RWPE2 (cell line): Measurements from ENCODE around the gene ZDHHC6.

ENCODE experiments used
- ATAC-seq: fragments of 200-7000 bp; cut with Tn5 transposase; 3 replicates; pipeline ENCODE4 v1.9.1; 2021; ENCODE audit warnings: low read depth
- DNase-seq: peaks from one replicate; pipeline ENCODE4 v3.0.0-alpha.2; 2020; ENCODE audit warnings: low spot score
- H3K27ac ChIP-seq: fragments of 450-650 bp; 2 replicates; pipeline ENCODE4 v1.5.1; 2017; ENCODE audit warnings: mild to moderate bottlenecking; ENCODE audit not compliant: poor library complexity, severe bottlenecking
- H3K27me3 ChIP-seq: fragments of 250-450 bp; sonication (Bioruptor Pico); 2 replicates; pipeline ENCODE4 v1.5.1; 2021; ENCODE audit warnings: mild to moderate bottlenecking, moderate library complexity; ENCODE audit not compliant: insufficient read depth, poor library complexity, severe bottlenecking
- H3K36me3 ChIP-seq: fragments of 250-450 bp; sonication (Bioruptor Pico); 2 replicates; pipeline ENCODE4 v1.5.1; 2020; ENCODE audit warnings: low read depth, mild to moderate bottlenecking, moderate library complexity
- H3K4me1 ChIP-seq: fragments of 250-450 bp; sonication (Bioruptor Pico); 2 replicates; pipeline ENCODE4 v1.5.1; 2021; ENCODE audit warnings: mild to moderate bottlenecking, moderate library complexity; ENCODE audit not compliant: insufficient read depth, poor library complexity, severe bottlenecking
- H3K4me3 ChIP-seq: fragments of 250-450 bp; sonication (Bioruptor Pico); 2 replicates; pipeline ENCODE4 v1.5.1; 2021; ENCODE audit warnings: mild to moderate bottlenecking, moderate library complexity; ENCODE audit not compliant: severe bottlenecking
- H3K9me3 ChIP-seq: fragments of 250-450 bp; sonication (Bioruptor Pico); 2 replicates; pipeline ENCODE4 v1.5.1; 2021; ENCODE audit warnings: mild to moderate bottlenecking, moderate library complexity; ENCODE audit not compliant: severe bottlenecking
- CTCF ChIP-seq: fragments of 450-650 bp; IDR thresholded peaks from one replicate; pipeline ENCODE4 v1.5.1; 2017; ENCODE audit warnings: mild to moderate bottlenecking, moderate library complexity; ENCODE audit not compliant: poor library complexity, severe bottlenecking

Gene ZDHHC6

GRCh38 chr10:112456533-112456932 lies 9.8 kb upstream of the ZDHHC6 start:
- no peak for ATAC-seq
- no peak overlapping the region for H3K4me3 ChIP-seq
- H3K27me3 ChIP-seq, result no peaks in the 10 kb centered on the region
- H3K27ac ChIP-seq, result no peak overlapping the region
- DNase-seq, result no peak
- peaks cover 20% of the 10 kb centered on the region for H3K4me1 ChIP-seq
- peak; percentile 9 for TF ChIP-seq CTCF
- peaks cover 12% of the 10 kb centered on the region for H3K36me3 ChIP-seq
- H3K9me3 ChIP-seq, result no peaks in the 10 kb centered on the region

DNA sequence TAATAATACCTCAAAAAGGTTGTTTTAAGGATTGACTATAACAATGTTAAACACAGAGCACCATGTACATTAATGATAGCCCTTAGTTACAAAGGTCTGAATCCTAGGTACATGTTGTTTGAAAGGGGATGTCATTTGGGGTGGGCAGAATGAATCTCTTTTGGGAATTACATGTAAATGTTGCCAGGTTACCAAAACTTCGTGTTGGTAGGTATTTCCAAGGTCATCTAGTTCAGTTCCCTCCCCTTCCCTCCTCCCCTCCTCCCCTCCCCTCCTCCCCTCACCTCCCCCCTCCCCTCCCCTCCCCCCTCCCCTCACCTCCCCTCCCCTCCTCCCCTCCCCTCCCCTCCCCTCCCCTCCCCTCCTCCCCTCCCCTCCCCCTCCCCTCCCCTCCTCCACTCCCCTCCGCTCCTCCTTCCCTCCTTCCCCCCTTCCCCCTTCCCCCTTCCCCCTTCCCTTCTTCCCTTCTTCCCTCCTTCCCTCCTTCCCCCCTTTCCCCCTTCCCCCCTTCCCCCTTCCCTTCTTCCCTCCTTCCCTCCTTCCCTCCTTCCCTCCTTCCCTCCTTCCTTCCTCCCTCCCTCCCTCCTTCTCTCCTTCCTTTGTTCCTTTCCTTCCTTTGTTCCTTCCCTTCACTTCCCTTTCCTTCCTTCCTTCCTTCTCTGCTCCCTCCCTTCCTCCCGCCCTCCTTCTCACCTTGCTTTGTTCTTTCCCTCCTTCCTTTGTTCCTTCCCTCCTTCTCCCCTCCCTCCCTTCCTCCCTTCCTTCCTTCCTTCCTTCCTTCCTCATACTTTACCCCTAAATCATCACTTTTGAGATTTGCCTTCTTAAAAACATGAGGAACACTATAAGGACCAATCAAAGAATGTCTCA lies 8.4 kb upstream of the ZDHHC6 start:
- no peak for TF ChIP-seq CTCF
- no peaks in the 10 kb centered on the region for H3K27me3 ChIP-seq
- DNase-seq, result no peak
- peaks cover 7% of the 10 kb centered on the region for H3K4me1 ChIP-seq
- peak overlapping the region; percentile 18 for H3K27ac ChIP-seq
- no peak for ATAC-seq
- H3K36me3 ChIP-seq, result no peaks in the 10 kb centered on the region; the same call in none of the 2 replicates
- H3K9me3 ChIP-seq, result no peaks in the 10 kb centered on the region
- no peak overlapping the region for H3K4me3 ChIP-seq

DNA sequence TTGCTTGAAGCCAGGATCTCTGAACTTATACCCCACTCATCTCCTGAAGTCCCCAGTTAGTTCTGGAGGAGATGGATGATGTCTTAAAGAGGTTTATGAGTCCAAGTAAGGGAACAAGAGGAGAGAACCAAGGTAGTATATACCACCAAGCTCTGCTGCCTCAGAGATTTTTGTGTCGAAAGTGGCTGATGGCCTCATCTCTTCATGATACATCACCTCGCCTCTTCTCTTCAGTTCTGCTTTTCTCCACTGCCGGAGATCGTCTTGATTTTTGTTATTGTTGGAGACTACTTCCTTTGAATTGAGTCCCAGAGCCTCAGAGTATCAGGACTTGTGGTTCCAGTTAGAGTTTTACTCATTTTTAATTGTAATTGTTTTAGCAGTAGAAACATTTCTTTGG lies 2.2 kb upstream of the ZDHHC6 start:
- Histone ChIP-seq H3K9me3 (no peaks in the 10 kb centered on the region), H3K27ac (no peak overlapping the region), H3K4me3 (no peak overlapping the region), H3K27me3 (no peaks in the 10 kb centered on the region), H3K36me3 (peaks cover 26% of the 10 kb centered on the region), H3K4me1 (peaks cover 10% of the 10 kb centered on the region)
- DNase-seq (no peak), ATAC-seq (no peak)
- no peak for TF ChIP-seq CTCF

- Histone ChIP-seq H3K27me3 (no peaks in the 10 kb centered on the region), H3K4me1 (peaks cover 10% of the 10 kb centered on the region), H3K27ac (peak overlapping the region; percentile 64), H3K36me3 (peaks cover 39% of the 10 kb centered on the region), H3K4me3 (peak overlapping the region; percentile 96), H3K9me3 (no peaks in the 10 kb centered on the region)
- ATAC-seq (no peak), DNase-seq (no peak)
- no peak for TF ChIP-seq CTCF
These were observed 860 bp upstream of the ZDHHC6 start for GRCh38 chr10:112447620-112447928.

- Histone ChIP-seq H3K4me3 (peak overlapping the region; percentile 96), H3K27ac (peak overlapping the region; percentile 64), H3K4me1 (peaks cover 10% of the 10 kb centered on the region), H3K27me3 (no peaks in the 10 kb centered on the region), H3K36me3 (peaks cover 52% of the 10 kb centered on the region), H3K9me3 (no peaks in the 10 kb centered on the region)
- ATAC-seq (0 out of 3 replicates have a peak, but pooled peaks have one; percentile 12), DNase-seq (no peak)
- TF ChIP-seq CTCF, result no peak
These were observed 459 bp downstream of the ZDHHC6 start for GRCh38 chr10:112446055-112446854.
